Raji (cell line): Measurements from ENCODE around the gene TLE6.

ENCODE experiments used
- POLR2A ChIP-seq: IDR thresholded peaks from 2 replicates; pipeline ENCODE4 v1.6.1; 2011; ENCODE audit warnings: low read depth, low read length, control low read depth; ENCODE audit not compliant: insufficient read depth

TLE6 gene

GRCh38 chr19:3029065-3029923, 51.9 kb downstream of the TLE6 start, which contains the start of gene TLE2:
TLE2 (minus strand) TSS chr19:3029280; CDS start chr19:3028904, 376 bp downstream.
- no peak for TF ChIP-seq POLR2A

- no peak for TF ChIP-seq POLR2A
Measured at GRCh38 chr19:3031607-3031867, 54.2 kb downstream of the TLE6 start.

- TF ChIP-seq POLR2A, result no peak
Measured at GRCh38 chr19:3033595-3034405, 56.4 kb downstream of the TLE6 start.

GRCh38 chr19:3034406-3034655, 57.0 kb downstream of the TLE6 start:
- TF ChIP-seq POLR2A, result no peak

GRCh38 chr19:3034656-3035541, 57.5 kb downstream of the TLE6 start:
- no peak for TF ChIP-seq POLR2A

GRCh38 chr19:3035542-3036118, 58.3 kb downstream of the TLE6 start:
- peak; percentile 79 for TF ChIP-seq POLR2A

- TF ChIP-seq POLR2A, result no peak
Measured at GRCh38 chr19:3036119-3036976, 59.0 kb downstream of the TLE6 start.

- TF ChIP-seq POLR2A, result no peak
Measured at GRCh38 chr19:3038214-3038613, 60.9 kb downstream of the TLE6 start.

GRCh38 chr19:3039125-3039524, 61.8 kb downstream of the TLE6 start:
- TF ChIP-seq POLR2A, result no peak

- TF ChIP-seq POLR2A, result no peak
Measured at GRCh38 chr19:3039641-3040077, 62.3 kb downstream of the TLE6 start.

GRCh38 chr19:3041327-3041726, 64.0 kb downstream of the TLE6 start:
- no peak for TF ChIP-seq POLR2A

- no peak for TF ChIP-seq POLR2A
Measured at GRCh38 chr19:3041761-3042620, 64.6 kb downstream of the TLE6 start.

GRCh38 chr19:3042621-3043267, 65.4 kb downstream of the TLE6 start:
- TF ChIP-seq POLR2A, result no peak
